Osteocyte (in vitro differentiated cells): ENCODE data around the gene WDR27. TPM values are rescaled to one million over a fixed set of nuclear protein-coding genes. Genes with fewer than 3 reads are reported as not detected.
"Not testable (repeated sequence)": the region's sequence is repeated elsewhere in the genome, so short reads cannot be mapped to it uniquely, and the experiment has no call there.

Experiments used
- DNase-seq: peaks from one replicate; pipeline ENCODE4 v3.0.0; 2021; ENCODE audit warnings: mixed read lengths; ENCODE audit not compliant: unreplicated experiment; ENCODE audit errors: extremely low spot score
- H3K27ac Mint-ChIP-seq: one replicate; pipeline ENCODE4 v1.8.0; 2021; ENCODE audit warnings: mild to moderate bottlenecking, mixed read lengths; ENCODE audit not compliant: unreplicated experiment
- H3K27me3 Mint-ChIP-seq: one replicate; pipeline ENCODE4 v1.8.0; 2021; ENCODE audit warnings: mixed read lengths; ENCODE audit not compliant: unreplicated experiment
- H3K36me3 Mint-ChIP-seq: one replicate; pipeline ENCODE4 v1.8.0; 2021; ENCODE audit warnings: mixed read lengths; ENCODE audit not compliant: unreplicated experiment
- H3K4me1 Mint-ChIP-seq: one replicate; pipeline ENCODE4 v1.8.0; 2021; ENCODE audit warnings: mixed read lengths; ENCODE audit not compliant: unreplicated experiment
- H3K4me3 Mint-ChIP-seq: one replicate; pipeline ENCODE4 v1.8.0; 2021; ENCODE audit warnings: mild to moderate bottlenecking, moderate library complexity, mixed read lengths; ENCODE audit not compliant: unreplicated experiment
- H3K9me3 Mint-ChIP-seq: one replicate; pipeline ENCODE4 v1.8.0; 2021; ENCODE audit warnings: mixed read lengths; ENCODE audit not compliant: unreplicated experiment
- total RNA-seq: library from RNA; stranded (reverse); gene quantifications from 2 replicates; pipeline ENCODE4 v1.2.1, GENCODE V29; 2021
- TF ChIP-seq, protein P1 (sequence below): fragments of 200-600 bp; sonication (generic); IDR thresholded peaks from 2 replicates; pipeline ENCODE4 v1.5.0; 2021; ENCODE audit warnings: antibody characterized with exemption, mild to moderate bottlenecking, moderate library complexity

Gene WDR27
- total RNA-seq, 1 donor from 2014 or later, result 37.4 TPM

DNA sequence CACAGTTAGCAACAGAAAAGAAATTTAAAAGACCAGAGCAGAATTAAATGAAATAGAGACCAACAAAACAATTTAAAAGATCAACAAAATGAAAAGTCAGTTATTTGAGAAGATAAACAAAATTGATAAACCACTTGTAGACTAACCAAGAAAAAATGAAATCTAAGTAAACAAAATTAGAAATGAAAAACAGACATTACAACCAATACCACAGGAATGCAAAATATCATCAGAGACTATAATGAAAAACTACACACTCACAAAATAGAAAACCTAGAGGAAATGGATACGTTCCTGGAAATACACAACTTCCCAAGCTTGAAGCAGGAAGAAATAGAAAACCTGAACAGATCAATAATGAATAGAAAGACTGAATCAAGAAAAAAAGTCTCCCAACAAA lies 97.8 kb downstream of the WDR27 start:
- TF ChIP-seq, protein P1, sequence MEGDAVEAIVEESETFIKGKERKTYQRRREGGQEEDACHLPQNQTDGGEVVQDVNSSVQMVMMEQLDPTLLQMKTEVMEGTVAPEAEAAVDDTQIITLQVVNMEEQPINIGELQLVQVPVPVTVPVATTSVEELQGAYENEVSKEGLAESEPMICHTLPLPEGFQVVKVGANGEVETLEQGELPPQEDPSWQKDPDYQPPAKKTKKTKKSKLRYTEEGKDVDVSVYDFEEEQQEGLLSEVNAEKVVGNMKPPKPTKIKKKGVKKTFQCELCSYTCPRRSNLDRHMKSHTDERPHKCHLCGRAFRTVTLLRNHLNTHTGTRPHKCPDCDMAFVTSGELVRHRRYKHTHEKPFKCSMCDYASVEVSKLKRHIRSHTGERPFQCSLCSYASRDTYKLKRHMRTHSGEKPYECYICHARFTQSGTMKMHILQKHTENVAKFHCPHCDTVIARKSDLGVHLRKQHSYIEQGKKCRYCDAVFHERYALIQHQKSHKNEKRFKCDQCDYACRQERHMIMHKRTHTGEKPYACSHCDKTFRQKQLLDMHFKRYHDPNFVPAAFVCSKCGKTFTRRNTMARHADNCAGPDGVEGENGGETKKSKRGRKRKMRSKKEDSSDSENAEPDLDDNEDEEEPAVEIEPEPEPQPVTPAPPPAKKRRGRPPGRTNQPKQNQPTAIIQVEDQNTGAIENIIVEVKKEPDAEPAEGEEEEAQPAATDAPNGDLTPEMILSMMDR, result no peak
- Mint-ChIP-seq H3K27me3 (no peaks in the 10 kb centered on the region), H3K9me3 (peaks cover 15% of the 10 kb centered on the region), H3K4me1 (peaks cover 2% of the 10 kb centered on the region), H3K36me3 (peaks cover 22% of the 10 kb centered on the region), H3K4me3 (no peak overlapping the region), H3K27ac (no peak overlapping the region)
- no peak for DNase-seq

DNA sequence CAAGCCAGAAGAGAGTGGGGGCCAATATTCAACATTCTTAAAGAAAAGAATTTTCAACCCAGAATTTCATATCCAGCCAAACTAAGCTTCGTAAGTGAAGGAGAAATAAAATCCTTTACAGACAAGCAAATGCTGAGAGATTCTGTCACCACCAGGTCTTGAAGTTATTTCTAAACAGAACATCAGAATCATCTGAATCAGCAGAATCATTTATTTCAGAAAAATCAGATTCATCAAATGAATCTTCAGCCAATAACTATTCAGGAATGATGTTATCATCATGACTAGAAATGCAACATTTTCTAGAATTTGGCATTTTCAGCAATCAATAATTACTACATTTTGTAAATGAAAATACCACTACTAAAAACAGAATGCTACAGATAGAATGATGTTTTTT lies 100.7 kb downstream of the WDR27 start:
- Mint-ChIP-seq H3K9me3 (peaks cover 20% of the 10 kb centered on the region), H3K36me3 (peaks cover 28% of the 10 kb centered on the region)
- DNase-seq, H3K27me3 Mint-ChIP-seq, H3K4me1 Mint-ChIP-seq, H3K27ac Mint-ChIP-seq, H3K4me3 Mint-ChIP-seq: not testable (repeated sequence)

DNA sequence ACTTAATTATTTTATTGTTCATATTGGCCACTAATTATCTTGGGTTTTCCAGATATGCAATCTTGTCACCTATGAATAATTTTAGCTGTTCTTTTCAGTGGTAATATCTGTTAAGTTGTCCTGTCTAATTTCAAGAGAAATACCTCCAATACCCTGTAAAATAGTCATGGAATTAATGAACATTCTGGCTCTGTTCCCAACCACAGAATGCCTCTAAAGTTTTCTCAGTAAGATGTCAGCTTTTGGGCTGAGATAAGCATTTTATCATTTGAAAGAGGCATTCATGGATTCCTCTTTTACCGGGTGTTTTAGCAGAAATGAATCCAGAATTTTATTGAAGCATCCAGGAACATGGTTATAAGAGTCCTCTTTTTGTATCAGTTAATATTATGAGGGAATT lies 109.3 kb downstream of the WDR27 start:
- peaks cover 6% of the 10 kb centered on the region for H3K4me1 Mint-ChIP-seq
- H3K36me3 Mint-ChIP-seq, result peaks cover 6% of the 10 kb centered on the region
- no peak overlapping the region for H3K27ac Mint-ChIP-seq
- no peaks in the 10 kb centered on the region for H3K27me3 Mint-ChIP-seq
- H3K4me3 Mint-ChIP-seq, result no peak overlapping the region
- TF ChIP-seq, protein P1, result no peak
- DNase-seq, result no peak
- peaks cover 5% of the 10 kb centered on the region for H3K9me3 Mint-ChIP-seq

- Mint-ChIP-seq H3K4me3 (no peak overlapping the region), H3K27ac (no peak overlapping the region), H3K36me3 (peaks cover 4% of the 10 kb centered on the region), H3K4me1 (peaks cover 6% of the 10 kb centered on the region), H3K9me3 (no peaks in the 10 kb centered on the region), H3K27me3 (no peaks in the 10 kb centered on the region)
- TF ChIP-seq, protein P1, result no peak
- DNase-seq, result peak; percentile 23
Measured at GRCh38 chr6:169591616-169592015, 110.2 kb downstream of the WDR27 start.

- no peaks in the 10 kb centered on the region for H3K27me3 Mint-ChIP-seq
- H3K4me3 Mint-ChIP-seq, result no peak overlapping the region
- TF ChIP-seq, protein P1, result no peak
- H3K36me3 Mint-ChIP-seq, result peaks cover 6% of the 10 kb centered on the region
- H3K4me1 Mint-ChIP-seq, result peaks cover 6% of the 10 kb centered on the region
- peaks cover 5% of the 10 kb centered on the region for H3K9me3 Mint-ChIP-seq
- DNase-seq, result peak; percentile 40
- no peak overlapping the region for H3K27ac Mint-ChIP-seq
Measured at GRCh38 chr6:169590376-169590939, 111.4 kb downstream of the WDR27 start.
